ENCODE measurements around the gene WRAP73.

DNA sequence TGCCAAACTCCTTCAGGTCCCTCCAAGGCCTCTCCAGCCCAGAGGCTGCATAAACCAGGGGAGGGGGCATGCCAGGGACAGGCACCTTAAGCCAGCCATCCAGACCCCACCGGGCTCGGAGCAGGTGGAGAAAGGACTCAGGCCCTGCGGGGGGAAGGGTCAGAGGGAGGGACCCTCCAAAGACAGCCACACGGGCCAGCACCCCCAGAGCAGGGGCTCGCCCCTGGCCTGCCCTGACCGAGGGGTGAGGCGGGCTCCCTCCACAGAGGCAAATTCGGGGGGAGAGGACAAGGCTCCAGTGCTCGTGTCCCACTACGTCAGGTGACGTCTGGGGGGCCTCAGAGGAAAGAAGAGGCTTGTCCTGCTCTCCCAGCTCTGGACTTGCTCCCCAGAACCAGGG, 46.7 kb downstream of the WRAP73 start:
- TF ChIP-seq, protein P1, sequence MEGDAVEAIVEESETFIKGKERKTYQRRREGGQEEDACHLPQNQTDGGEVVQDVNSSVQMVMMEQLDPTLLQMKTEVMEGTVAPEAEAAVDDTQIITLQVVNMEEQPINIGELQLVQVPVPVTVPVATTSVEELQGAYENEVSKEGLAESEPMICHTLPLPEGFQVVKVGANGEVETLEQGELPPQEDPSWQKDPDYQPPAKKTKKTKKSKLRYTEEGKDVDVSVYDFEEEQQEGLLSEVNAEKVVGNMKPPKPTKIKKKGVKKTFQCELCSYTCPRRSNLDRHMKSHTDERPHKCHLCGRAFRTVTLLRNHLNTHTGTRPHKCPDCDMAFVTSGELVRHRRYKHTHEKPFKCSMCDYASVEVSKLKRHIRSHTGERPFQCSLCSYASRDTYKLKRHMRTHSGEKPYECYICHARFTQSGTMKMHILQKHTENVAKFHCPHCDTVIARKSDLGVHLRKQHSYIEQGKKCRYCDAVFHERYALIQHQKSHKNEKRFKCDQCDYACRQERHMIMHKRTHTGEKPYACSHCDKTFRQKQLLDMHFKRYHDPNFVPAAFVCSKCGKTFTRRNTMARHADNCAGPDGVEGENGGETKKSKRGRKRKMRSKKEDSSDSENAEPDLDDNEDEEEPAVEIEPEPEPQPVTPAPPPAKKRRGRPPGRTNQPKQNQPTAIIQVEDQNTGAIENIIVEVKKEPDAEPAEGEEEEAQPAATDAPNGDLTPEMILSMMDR (IDR thresholded peaks at IDR 0.05; ENCODE audit: low read depth, low read length), result no peak
- no peak for TF ChIP-seq EZH2phosphoT487 (IDR thresholded peaks at IDR 0.05; ENCODE audit: low read depth)

Data from OCI-LY3 (cell line).